ENCODE measurements around the gene IL1RAP.

The IL1RAP gene

DNA sequence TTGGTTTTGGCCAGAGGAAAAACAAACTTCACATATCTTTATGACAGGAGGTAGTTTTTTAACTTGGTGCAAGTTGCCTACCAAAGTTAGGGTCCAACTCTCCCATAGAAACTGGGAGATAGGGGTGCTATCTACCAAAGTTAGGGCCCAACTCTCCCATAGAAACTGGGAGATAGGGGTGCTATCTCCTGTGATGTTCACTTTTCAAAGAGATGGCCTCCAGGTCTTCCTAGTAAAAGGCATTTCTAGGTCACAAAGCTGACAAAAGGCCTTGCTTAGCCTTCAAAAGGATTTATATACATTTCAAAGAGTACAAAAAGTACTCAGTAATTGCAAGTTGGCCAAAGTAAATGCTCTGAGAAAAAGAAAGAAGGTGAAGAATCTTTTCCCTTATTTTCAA, 27.1 kb downstream of the IL1RAP start:
- no peak for DNase-seq (ENCODE audit: low read depth in 1 of 2, low spot score in 1 of 2)
- H3K4me3 ChIP-seq (replicated peaks; ENCODE audit: insufficient read depth, low read length): no peak overlapping the region
- H3K27me3 ChIP-seq (ENCODE audit: insufficient read depth, poor library complexity, severe bottlenecking): no peaks in the 10 kb centered on the region
- TF ChIP-seq CTCF (IDR thresholded peaks at IDR 0.05; ENCODE audit: insufficient read depth, low read length) (no peak), POLR2AphosphoS5 (IDR thresholded peaks at IDR 0.05; ENCODE audit: low read depth) (no peak), SPI1 (IDR thresholded peaks at IDR 0.05; ENCODE audit: borderline replicate concordance, low read depth) (no peak), GABPA (IDR thresholded peaks at IDR 0.05; ENCODE audit: low read depth) (no peak)
- TF ChIP-seq, protein P1, sequence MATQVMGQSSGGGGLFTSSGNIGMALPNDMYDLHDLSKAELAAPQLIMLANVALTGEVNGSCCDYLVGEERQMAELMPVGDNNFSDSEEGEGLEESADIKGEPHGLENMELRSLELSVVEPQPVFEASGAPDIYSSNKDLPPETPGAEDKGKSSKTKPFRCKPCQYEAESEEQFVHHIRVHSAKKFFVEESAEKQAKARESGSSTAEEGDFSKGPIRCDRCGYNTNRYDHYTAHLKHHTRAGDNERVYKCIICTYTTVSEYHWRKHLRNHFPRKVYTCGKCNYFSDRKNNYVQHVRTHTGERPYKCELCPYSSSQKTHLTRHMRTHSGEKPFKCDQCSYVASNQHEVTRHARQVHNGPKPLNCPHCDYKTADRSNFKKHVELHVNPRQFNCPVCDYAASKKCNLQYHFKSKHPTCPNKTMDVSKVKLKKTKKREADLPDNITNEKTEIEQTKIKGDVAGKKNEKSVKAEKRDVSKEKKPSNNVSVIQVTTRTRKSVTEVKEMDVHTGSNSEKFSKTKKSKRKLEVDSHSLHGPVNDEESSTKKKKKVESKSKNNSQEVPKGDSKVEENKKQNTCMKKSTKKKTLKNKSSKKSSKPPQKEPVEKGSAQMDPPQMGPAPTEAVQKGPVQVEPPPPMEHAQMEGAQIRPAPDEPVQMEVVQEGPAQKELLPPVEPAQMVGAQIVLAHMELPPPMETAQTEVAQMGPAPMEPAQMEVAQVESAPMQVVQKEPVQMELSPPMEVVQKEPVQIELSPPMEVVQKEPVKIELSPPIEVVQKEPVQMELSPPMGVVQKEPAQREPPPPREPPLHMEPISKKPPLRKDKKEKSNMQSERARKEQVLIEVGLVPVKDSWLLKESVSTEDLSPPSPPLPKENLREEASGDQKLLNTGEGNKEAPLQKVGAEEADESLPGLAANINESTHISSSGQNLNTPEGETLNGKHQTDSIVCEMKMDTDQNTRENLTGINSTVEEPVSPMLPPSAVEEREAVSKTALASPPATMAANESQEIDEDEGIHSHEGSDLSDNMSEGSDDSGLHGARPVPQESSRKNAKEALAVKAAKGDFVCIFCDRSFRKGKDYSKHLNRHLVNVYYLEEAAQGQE (IDR thresholded peaks at IDR 0.05; ENCODE audit: insufficient replicate concordance, low read depth): no peak
- H3K27ac ChIP-seq (replicated peaks): no peak overlapping the region

- Histone ChIP-seq H3K4me3 (replicated peaks; ENCODE audit: insufficient read depth, low read length) (no peak overlapping the region), H3K27ac (replicated peaks) (no peak overlapping the region), H3K27me3 (ENCODE audit: insufficient read depth, poor library complexity, severe bottlenecking) (no peaks in the 10 kb centered on the region)
- TF ChIP-seq POLR2AphosphoS5 (IDR thresholded peaks at IDR 0.05; ENCODE audit: low read depth) (no peak), CTCF (IDR thresholded peaks at IDR 0.05; ENCODE audit: insufficient read depth, low read length) (no peak), SPI1 (IDR thresholded peaks at IDR 0.05; ENCODE audit: borderline replicate concordance, low read depth) (no peak)
- TF ChIP-seq, protein P1 (IDR thresholded peaks at IDR 0.05; ENCODE audit: insufficient replicate concordance, low read depth): no peak
- no peak for DNase-seq (ENCODE audit: low read depth in 1 of 2, low spot score in 1 of 2)
These were observed 27.7 kb downstream of the IL1RAP start for GRCh38 chr3:190541560-190541959.

DNA sequence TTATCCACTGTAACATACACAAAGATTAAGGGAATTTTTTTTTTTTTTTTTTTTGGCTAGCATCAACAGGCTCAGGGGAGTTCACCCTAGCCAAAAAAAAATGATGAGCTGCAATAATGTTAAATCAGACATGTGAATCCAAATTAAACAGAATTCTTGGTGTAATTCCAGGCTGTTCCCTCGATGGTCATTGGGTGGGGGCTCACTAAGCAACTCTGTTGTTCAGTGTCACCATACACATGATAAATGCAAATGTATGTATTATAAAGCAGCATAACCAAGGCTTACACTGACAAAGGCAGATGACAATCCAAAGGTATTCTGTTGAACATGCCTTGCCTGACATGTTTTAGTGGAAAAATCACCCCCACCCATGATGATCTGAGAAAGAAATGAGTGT, 29.0 kb downstream of the IL1RAP start:
- no peak for DNase-seq (ENCODE audit: low read depth in 1 of 2, low spot score in 1 of 2)
- TF ChIP-seq SPI1 (IDR thresholded peaks at IDR 0.05; ENCODE audit: borderline replicate concordance, low read depth) (no peak), POLR2AphosphoS5 (IDR thresholded peaks at IDR 0.05; ENCODE audit: low read depth) (no peak), GABPA (IDR thresholded peaks at IDR 0.05; ENCODE audit: low read depth) (no peak), CTCF (IDR thresholded peaks at IDR 0.05; ENCODE audit: insufficient read depth, low read length) (no peak)
- TF ChIP-seq, protein P1 (IDR thresholded peaks at IDR 0.05; ENCODE audit: insufficient replicate concordance, low read depth): no peak
- no peak overlapping the region for H3K4me3 ChIP-seq (replicated peaks; ENCODE audit: insufficient read depth, low read length)
- H3K27me3 ChIP-seq (ENCODE audit: insufficient read depth, poor library complexity, severe bottlenecking): no peaks in the 10 kb centered on the region
- no peak overlapping the region for H3K27ac ChIP-seq (replicated peaks)
